HG03565 (cell line): ENCODE measurements around the gene ADH1A.
"Not testable (repeated sequence)": the region's sequence is repeated elsewhere in the genome, so short reads cannot be mapped to it uniquely, and the experiment has no call there.

Experiments
- ATAC-seq: cut with Tn5 transposase; IDR thresholded peaks from one replicate; pipeline ENCODE4 v1.9.1; 2021; ENCODE audit warnings: mild to moderate bottlenecking, moderate library complexity; ENCODE audit not compliant: unreplicated experiment

Gene ADH1A

DNA sequence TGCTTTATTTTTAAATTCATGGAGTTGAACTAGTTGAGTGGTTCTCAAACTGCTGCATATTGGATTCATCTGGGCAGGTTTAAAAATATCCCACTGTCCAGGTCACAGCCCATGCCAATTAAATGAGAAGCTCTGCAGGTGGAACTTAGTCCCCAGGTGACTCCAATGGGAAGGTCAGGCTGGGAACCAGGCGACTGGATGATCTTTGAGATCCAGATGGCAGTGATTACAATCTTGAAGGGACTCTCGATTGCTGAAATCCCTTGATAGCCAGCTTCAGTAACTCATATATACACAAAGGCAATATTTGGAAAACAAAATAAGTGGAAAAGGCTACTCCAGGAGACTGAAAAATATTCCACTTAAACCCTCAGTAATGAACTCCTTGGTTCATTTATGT is 8.1 kb downstream of the ADH1A start:
- ATAC-seq = no peak

- no peak for ATAC-seq
These were observed 9.5 kb downstream of the ADH1A start for GRCh38 chr4:99281261-99281660.

GRCh38 chr4:99276417-99276816 is 14.4 kb downstream of the ADH1A start:
- no peak for ATAC-seq

- no peak for ATAC-seq
These were observed 14.9 kb downstream of the ADH1A start for GRCh38 chr4:99275885-99276284.

- ATAC-seq = no peak
These were observed 15.7 kb downstream of the ADH1A start for GRCh38 chr4:99275050-99275449.

DNA sequence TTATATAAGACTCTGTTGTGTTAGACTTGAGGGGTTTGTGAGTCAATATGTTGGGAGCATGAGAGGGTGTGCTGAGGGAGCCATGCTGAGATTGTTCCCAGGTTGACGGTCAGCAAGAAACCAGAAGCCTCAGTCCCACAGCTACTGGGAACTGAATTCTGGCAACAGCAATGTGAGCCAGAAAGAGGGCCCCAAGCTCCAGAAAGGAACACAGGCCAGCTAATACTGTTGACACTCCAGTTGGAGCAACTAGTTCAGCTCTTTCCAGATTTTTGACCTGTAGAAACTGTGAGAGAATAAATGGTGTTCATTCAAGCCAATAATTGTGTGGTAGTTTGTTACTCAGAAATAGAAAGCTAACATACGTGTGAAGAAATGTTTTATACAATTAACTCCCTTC is 17.1 kb downstream of the ADH1A start:
- no peak for ATAC-seq

DNA sequence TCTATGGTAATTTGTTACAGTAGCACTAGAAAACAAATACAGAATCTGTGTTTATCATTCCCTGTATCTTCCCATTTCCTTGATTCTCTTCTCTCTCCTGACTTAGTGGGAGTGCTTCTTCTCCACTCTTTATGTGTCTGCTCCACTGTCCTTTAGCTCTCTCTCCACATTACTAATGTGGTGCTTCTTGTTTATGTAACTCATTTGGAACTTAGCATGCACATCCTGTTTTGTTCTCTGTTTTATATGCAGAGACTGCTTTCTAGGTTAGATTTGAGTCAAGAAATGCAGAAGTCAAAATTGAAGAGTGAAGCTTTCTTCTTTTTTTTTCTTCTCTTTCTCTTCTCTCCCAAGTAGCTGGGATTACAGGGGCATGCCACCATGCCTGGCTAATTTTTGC is 25.9 kb downstream of the ADH1A start:
- no peak for ATAC-seq

- no peak for ATAC-seq
These were observed 38.0 kb downstream of the ADH1A start for GRCh38 chr4:99252746-99253145.

GRCh38 chr4:99248714-99249113 is 42.1 kb downstream of the ADH1A start:
- ATAC-seq = no peak

DNA sequence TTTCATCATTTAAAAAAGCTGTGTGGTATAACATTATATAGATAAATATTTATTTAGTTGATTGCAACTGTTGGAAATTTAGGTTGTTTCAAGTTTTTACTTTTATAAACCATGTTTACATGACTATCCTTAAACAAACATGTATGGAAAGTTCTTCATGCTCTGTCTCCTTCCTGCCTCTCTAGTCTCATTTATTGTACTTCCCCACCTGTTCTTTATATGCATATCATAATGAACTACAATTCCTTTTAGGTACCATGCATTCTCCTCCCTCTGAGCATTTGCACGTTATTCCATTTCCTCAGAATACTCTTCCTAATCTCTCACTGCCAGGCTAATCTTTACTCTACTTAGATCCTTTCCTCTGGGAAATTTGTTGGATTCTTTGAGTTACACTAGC is 54.8 kb downstream of the ADH1A start:
- ATAC-seq = no peak

- no peak for ATAC-seq
These were observed 56.3 kb downstream of the ADH1A start for GRCh38 chr4:99234331-99235010.

- not testable (repeated sequence) for ATAC-seq
These were observed 57.4 kb downstream of the ADH1A start for GRCh38 chr4:99233397-99233796.

GRCh38 chr4:99228706-99229105 is 62.1 kb downstream of the ADH1A start:
- ATAC-seq = not testable (repeated sequence)

GRCh38 chr4:99227646-99228045 is 63.1 kb downstream of the ADH1A start:
- ATAC-seq = not testable (repeated sequence)
